DND-41 (cell line): ENCODE data around the gene CLEC10A.
"Not testable (repeated sequence)": the region's sequence is repeated elsewhere in the genome, so short reads cannot be mapped to it uniquely, and the experiment has no call there.

Source experiments
- ATAC-seq: fragments of 200-7000 bp; cut with Tn5 transposase; 3 replicates; pipeline ENCODE4 v1.9.1; 2021; ENCODE audit warnings: low read depth; ENCODE audit not compliant: insufficient read depth
- DNase-seq: peaks from one replicate; pipeline ENCODE4 v3.0.0-alpha.2; 2020
- H2AFZ ChIP-seq: 2 replicates; pipeline ENCODE4 v1.6.0; 2012; ENCODE audit warnings: low read depth, low read length
- H3K27ac ChIP-seq: 2 replicates; pipeline ENCODE4 v1.5.1; 2012; ENCODE audit warnings: low read length, inconsistent platforms
- H3K27me3 ChIP-seq: fragments of 200-600 bp; sonication (generic); 2 replicates; pipeline ENCODE4 v1.6.0; 2012; ENCODE audit warnings: low read length, mild to moderate bottlenecking, inconsistent platforms; ENCODE audit not compliant: insufficient read depth, poor library complexity
- H3K36me3 ChIP-seq: 2 replicates; pipeline ENCODE4 v1.5.1; 2012; ENCODE audit warnings: low read length, inconsistent platforms; ENCODE audit not compliant: insufficient read depth
- H3K4me1 ChIP-seq: 2 replicates; pipeline ENCODE4 v1.5.1; 2012; ENCODE audit warnings: mild to moderate bottlenecking, low read length; ENCODE audit not compliant: insufficient read depth
- H3K4me2 ChIP-seq: 2 replicates; pipeline ENCODE4 v1.6.0; 2012; ENCODE audit warnings: mild to moderate bottlenecking, moderate library complexity, low read length, inconsistent platforms; ENCODE audit not compliant: insufficient read depth
- H3K4me3 ChIP-seq, 2 experiments: fragments of 200-600 bp in 1 of 2; shearing (Covaris generic) in 1 of 2; 2 replicates each; pipeline ENCODE4 v1.5.1; 2012 to 2016; ENCODE audit warnings: inconsistent platforms in 2 of 2, low read length in 2 of 2, mild to moderate bottlenecking in 2 of 2, low read depth in 1 of 2, moderate library complexity in 1 of 2
- H3K79me2 ChIP-seq: 2 replicates; pipeline ENCODE4 v1.6.0; 2012; ENCODE audit warnings: low read length, inconsistent platforms; ENCODE audit not compliant: insufficient read depth
- H3K9ac ChIP-seq: 2 replicates; pipeline ENCODE4 v1.6.0; 2012; ENCODE audit warnings: low read depth, mild to moderate bottlenecking, inconsistent platforms, low read length, moderate library complexity
- H3K9me3 ChIP-seq: 2 replicates; pipeline ENCODE4 v1.5.1; 2012; ENCODE audit warnings: low read length, moderate library complexity, mild to moderate bottlenecking, inconsistent platforms; ENCODE audit not compliant: insufficient read depth, severe bottlenecking
- H4K20me1 ChIP-seq: 2 replicates; pipeline ENCODE4 v1.6.0; 2012; ENCODE audit warnings: low read length; ENCODE audit not compliant: insufficient read depth
- CTCF ChIP-seq: IDR thresholded peaks from 2 replicates; pipeline ENCODE4 v1.5.1; 2012; ENCODE audit warnings: borderline replicate concordance, low read length, moderate library complexity, mild to moderate bottlenecking; ENCODE audit not compliant: poor library complexity, severe bottlenecking; ENCODE audit errors: extremely low read depth
- EZH2 ChIP-seq: IDR thresholded peaks from 3 replicates; pipeline ENCODE4 v1.6.1; 2012; ENCODE audit warnings: borderline replicate concordance, low read depth, mild to moderate bottlenecking, moderate library complexity, low read length, inconsistent platforms; ENCODE audit not compliant: severe bottlenecking

The CLEC10A gene

GRCh38 chr17:7089570-7089969, 9.5 kb upstream of the CLEC10A start:
- not testable (repeated sequence) for H3K36me3 ChIP-seq, DNase-seq, H3K9me3 ChIP-seq, H3K4me1 ChIP-seq, ATAC-seq, H3K79me2 ChIP-seq, H3K27ac ChIP-seq, H3K4me3 ChIP-seq, H3K27me3 ChIP-seq, H3K4me2 ChIP-seq, H2AFZ ChIP-seq, H3K9ac ChIP-seq, H4K20me1 ChIP-seq

- H3K79me2 ChIP-seq, H3K27me3 ChIP-seq, H2AFZ ChIP-seq, H3K9ac ChIP-seq, H3K36me3 ChIP-seq, H3K9me3 ChIP-seq, H3K4me2 ChIP-seq, H3K4me1 ChIP-seq, ATAC-seq, H3K4me3 ChIP-seq, H4K20me1 ChIP-seq, DNase-seq, H3K27ac ChIP-seq: not testable (repeated sequence)
Observed at GRCh38 chr17:7088442-7088841, 8.4 kb upstream of the CLEC10A start.

DNA sequence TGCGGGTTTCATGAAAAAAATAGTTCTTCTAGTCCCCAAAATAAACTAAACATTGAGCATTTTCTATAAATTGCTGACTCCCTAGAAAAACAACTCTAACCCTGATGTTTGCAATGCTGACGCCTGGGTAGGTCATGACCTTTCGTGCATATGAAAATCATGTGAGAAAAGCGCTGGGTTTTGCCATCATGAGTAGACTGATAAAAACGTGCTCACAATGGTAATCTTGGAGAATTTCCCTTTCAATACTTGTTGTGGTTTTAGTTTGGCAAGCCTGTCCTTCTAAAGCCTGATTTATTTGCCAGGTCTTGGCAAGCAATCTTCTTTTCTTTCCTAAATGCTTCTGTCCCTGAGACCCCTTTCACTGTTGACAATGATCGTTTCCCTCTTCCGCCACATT, 4.0 kb upstream of the CLEC10A start:
- ATAC-seq (no peak), DNase-seq (no peak)
- Histone ChIP-seq H3K4me3 (no peak overlapping the region), H3K4me2 (no peak overlapping the region), H3K27me3 (no peaks in the 10 kb centered on the region), H3K36me3 (no peaks in the 10 kb centered on the region), H3K9me3 (no peaks in the 10 kb centered on the region), H2AFZ (no peak overlapping the region), H4K20me1 (no peaks in the 10 kb centered on the region), H3K4me1 (no peaks in the 10 kb centered on the region), H3K9ac (no peak overlapping the region), H3K27ac (no peak overlapping the region), H3K79me2 (no peaks in the 10 kb centered on the region)
- no peak for TF ChIP-seq CTCF
- no peak for TF ChIP-seq EZH2

DNA sequence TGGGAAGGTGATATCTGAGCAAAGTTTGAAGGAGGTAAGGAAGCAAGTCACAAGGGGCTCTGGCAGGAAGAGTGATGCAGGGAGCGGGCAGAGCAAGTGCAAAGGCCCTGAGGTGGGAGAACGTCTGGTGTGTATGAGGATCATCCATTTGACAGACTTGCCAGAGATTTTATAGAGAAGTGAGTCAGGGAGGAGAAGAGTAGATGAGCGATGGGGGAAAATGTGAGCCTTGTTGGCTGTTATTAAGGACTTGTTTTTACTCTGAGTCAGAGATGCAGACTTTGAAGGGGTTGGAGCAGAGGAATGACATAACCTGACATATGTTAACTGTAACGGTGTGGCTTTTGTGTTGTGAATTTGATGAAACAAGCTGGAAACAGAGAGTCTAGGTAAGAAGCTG, 3.5 kb upstream of the CLEC10A start:
- H3K9me3 ChIP-seq = no peaks in the 10 kb centered on the region
- no peaks in the 10 kb centered on the region for H4K20me1 ChIP-seq
- H3K4me3 ChIP-seq = no peak overlapping the region
- H3K36me3 ChIP-seq = no peaks in the 10 kb centered on the region
- H3K79me2 ChIP-seq = no peaks in the 10 kb centered on the region
- H3K4me1 ChIP-seq = no peaks in the 10 kb centered on the region
- no peak overlapping the region for H2AFZ ChIP-seq
- no peak overlapping the region for H3K27ac ChIP-seq
- no peaks in the 10 kb centered on the region for H3K27me3 ChIP-seq
- no peak overlapping the region for H3K9ac ChIP-seq
- DNase-seq (no peak), ATAC-seq (no peak)
- H3K4me2 ChIP-seq = no peak overlapping the region
- TF ChIP-seq CTCF (no peak), EZH2 (no peak)
